Activated CD4-positive, alpha-beta memory T cell treated with anti-CD3 and anti-CD28 coated beads, Interleukin-2, amount 10 ng/mL, durations not matched to agents 7 days and 5 days (primary cell): ENCODE measurements around the gene SHISAL1. TPM values are rescaled to one million over a fixed set of nuclear protein-coding genes. Genes with fewer than 3 reads are reported as not detected.

Source experiments
- CTCF ChIA-PET: fragments of 350-600 bp; sonication (Branson Sonifier 250); formaldehyde crosslinking; loops from one replicate; lab custom pipeline; 2021; ENCODE audit warnings: antibody characterized with exemption, inconsistent platforms; lab: Charles Lee
- POLR2A ChIA-PET: fragments of 350-600 bp; sonication (Branson Sonifier 250); formaldehyde crosslinking; loops from one replicate; lab custom pipeline; 2021; ENCODE audit warnings: antibody characterized with exemption; lab: Charles Lee
- DNase-seq: peaks from one replicate; pipeline ENCODE4 v3.0.0-alpha.2; 2020
- H3K27ac Mint-ChIP-seq: one replicate; pipeline ENCODE4 v1.8.0; 2021; ENCODE audit warnings: mild to moderate bottlenecking, mixed read lengths
- H3K27me3 Mint-ChIP-seq: one replicate; pipeline ENCODE4 v1.8.0; 2021; ENCODE audit warnings: mixed read lengths
- H3K36me3 Mint-ChIP-seq: one replicate; pipeline ENCODE4 v1.8.0; 2021; ENCODE audit warnings: low read depth, mixed read lengths
- H3K4me1 Mint-ChIP-seq: one replicate; pipeline ENCODE4 v1.8.0; 2021; ENCODE audit warnings: mixed read lengths
- H3K4me3 Mint-ChIP-seq: one replicate; pipeline ENCODE4 v1.8.0; 2021; ENCODE audit warnings: mild to moderate bottlenecking, mixed read lengths
- H3K9me3 Mint-ChIP-seq: one replicate; pipeline ENCODE4 v1.8.0; 2021; ENCODE audit warnings: mixed read lengths
- total RNA-seq, 2 experiments: library from RNA; stranded (reverse); gene quantifications; one replicate each; pipeline ENCODE4 v1.2.3, GENCODE V29; 2021

SHISAL1 gene
- total RNA-seq, 2 experiments from 2014 or later, result not detected

DNA sequence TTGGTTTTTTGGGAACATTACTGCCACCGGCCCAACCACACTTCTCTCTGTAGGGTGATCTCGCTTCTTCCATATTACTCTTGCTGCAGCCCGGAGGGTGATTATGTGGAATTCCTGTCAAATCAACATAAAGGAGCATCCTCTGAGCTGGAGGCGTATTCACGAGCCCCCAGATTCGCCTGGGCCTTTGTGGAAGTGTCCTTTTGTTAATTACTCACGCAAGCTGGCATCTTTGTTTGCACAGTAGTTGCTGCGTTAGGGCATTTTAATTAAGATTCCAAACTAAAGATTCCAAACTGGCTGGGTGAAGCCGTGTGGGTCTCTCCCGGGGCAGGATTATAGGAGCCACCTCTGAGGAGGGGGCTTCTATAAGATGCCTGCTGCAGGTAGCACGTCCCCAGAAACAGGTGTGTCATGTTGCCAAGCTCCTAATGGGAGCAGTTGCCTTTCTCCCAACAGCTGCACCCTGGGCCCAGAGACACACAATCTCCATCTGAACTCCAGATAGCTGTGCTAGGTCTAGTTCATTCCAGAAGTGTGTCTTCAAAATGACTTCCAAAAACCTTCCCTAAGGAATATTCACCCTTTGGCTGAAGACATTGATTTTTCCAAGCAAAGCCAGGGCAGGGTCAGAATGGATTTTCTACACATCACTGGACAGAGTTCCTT, 40.9 kb downstream of the SHISAL1 start:
- POLR2A ChIA-PET, result no interaction called here
- Mint-ChIP-seq H3K4me3 (no peak overlapping the region), H3K27ac (no peak overlapping the region), H3K9me3 (no peaks in the 10 kb centered on the region), H3K36me3 (no peaks in the 10 kb centered on the region), H3K27me3 (peaks cover 11% of the 10 kb centered on the region), H3K4me1 (no peaks in the 10 kb centered on the region)
- DNase-seq, result no peak
- CTCF ChIA-PET, result no interaction called here

DNA sequence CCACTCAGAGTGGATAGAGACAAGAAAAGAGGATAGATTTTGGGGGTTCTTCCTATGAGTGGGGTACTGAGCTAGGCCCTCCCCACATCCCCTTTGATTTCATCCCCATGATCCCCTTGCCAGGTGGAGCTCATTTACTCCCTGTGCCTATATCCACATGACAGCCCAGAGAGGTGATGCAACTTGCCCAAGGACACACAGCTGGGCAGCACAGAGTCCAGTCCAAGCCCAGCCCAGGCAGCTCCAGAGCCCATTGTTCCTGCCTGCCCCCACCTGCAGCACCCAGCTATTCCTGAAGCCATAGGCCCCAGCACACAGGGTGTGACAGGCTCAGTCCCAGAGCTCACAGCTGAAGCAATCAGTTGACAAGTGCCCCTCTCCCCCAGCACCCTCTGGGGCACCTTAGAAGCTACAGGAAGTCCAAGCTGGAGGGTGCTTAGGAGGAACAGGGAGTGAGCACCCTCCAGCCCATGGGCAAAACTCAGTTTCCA, 41.7 kb downstream of the SHISAL1 start:
- Mint-ChIP-seq H3K4me1 (no peaks in the 10 kb centered on the region), H3K27me3 (peaks cover 7% of the 10 kb centered on the region), H3K9me3 (no peaks in the 10 kb centered on the region), H3K27ac (no peak overlapping the region), H3K4me3 (no peak overlapping the region), H3K36me3 (no peaks in the 10 kb centered on the region)
- ChIA-PET CTCF (no interaction called here), POLR2A (no interaction called here)
- DNase-seq, result no peak

DNA sequence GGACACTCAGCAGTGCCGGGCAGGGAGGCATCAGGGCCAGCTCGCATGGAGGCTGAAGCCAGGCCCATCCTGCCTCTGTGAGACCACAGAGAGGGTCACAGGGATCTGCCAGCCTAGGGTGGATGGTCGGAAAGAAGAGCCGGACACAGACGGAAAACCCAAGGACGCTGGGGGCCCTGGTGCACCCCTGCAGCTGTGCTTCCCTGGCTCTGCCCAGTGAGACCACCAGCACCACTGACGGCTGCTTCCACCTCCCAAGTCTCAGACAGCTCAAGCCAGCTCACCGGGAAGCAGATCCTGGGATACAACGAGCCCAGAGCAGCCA, 42.2 kb downstream of the SHISAL1 start:
- no peak for DNase-seq

DNA sequence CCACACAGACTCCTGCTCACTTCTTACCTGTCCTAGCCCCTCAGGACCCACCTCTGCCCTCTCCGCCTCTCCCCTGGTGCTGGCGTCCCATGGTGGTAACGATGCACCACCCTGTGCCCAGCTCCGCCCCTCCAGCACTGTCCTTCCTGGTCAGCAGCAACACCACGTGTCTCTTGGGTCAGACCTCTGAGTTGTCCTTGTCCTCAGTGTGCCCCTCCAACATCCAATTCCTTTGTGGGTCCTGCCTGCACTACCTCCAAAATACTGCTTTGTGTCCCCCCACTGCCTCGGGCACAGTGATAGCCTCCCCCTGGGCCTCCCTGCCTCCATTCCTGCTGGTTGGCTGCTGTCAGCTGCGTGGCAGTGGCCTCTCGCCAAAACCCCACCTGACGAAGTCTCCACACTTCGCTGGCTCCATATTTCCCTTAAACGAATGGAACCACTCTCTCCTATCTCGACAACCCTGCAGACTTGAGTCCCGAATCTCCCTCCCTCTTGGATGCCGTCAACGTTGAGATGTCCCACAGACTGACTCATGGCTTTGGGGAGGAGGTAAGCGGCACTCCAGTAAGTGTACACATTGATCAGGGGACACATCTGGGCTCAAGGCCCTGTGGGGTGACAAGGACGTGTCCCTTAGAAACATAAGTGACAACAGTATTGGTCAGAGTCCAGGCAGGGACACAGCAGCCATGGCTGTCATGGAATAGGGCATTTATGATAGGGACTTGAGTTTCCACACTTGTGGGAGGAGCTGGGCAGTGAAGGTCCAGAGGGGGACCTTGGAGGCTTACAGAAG, 42.8 kb downstream of the SHISAL1 start:
- no peak overlapping the region for H3K4me3 Mint-ChIP-seq
- H3K9me3 Mint-ChIP-seq, result no peaks in the 10 kb centered on the region
- peaks cover 4% of the 10 kb centered on the region for H3K27me3 Mint-ChIP-seq
- no peaks in the 10 kb centered on the region for H3K36me3 Mint-ChIP-seq
- POLR2A ChIA-PET, result no interaction called here
- CTCF ChIA-PET, result no interaction called here
- DNase-seq, result no peak
- H3K27ac Mint-ChIP-seq, result no peak overlapping the region
- no peaks in the 10 kb centered on the region for H3K4me1 Mint-ChIP-seq

More for the DNA sequence above, 42.2 kb downstream of the SHISAL1 start:
- no peaks in the 10 kb centered on the region for H3K9me3 Mint-ChIP-seq
- POLR2A ChIA-PET, result no interaction called here
- no peaks in the 10 kb centered on the region for H3K4me1 Mint-ChIP-seq
- H3K36me3 Mint-ChIP-seq, result no peaks in the 10 kb centered on the region
- CTCF ChIA-PET, result no interaction called here
- no peak overlapping the region for H3K27ac Mint-ChIP-seq
- peaks cover 4% of the 10 kb centered on the region for H3K27me3 Mint-ChIP-seq
- no peak overlapping the region for H3K4me3 Mint-ChIP-seq

DNA sequence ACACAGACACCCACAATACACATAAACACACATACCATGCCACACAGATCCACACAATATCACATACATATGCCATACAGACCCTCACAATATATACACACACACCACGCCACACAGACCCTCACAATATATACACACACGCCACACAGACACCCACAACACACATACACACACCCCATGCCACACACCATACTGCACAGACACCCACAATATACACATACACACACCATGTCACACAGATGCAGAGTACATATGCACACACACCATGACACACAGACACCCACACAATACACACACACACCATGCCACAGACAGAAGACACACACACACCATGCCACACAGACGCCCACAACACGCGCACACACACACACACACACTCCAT, 43.6 kb downstream of the SHISAL1 start:
- Mint-ChIP-seq H3K9me3 (no peaks in the 10 kb centered on the region), H3K4me1 (no peaks in the 10 kb centered on the region), H3K4me3 (no peak overlapping the region), H3K36me3 (no peaks in the 10 kb centered on the region), H3K27ac (no peak overlapping the region), H3K27me3 (peaks cover 2% of the 10 kb centered on the region)
- no peak for DNase-seq
- POLR2A ChIA-PET, result no interaction called here
- CTCF ChIA-PET, result no interaction called here

DNA sequence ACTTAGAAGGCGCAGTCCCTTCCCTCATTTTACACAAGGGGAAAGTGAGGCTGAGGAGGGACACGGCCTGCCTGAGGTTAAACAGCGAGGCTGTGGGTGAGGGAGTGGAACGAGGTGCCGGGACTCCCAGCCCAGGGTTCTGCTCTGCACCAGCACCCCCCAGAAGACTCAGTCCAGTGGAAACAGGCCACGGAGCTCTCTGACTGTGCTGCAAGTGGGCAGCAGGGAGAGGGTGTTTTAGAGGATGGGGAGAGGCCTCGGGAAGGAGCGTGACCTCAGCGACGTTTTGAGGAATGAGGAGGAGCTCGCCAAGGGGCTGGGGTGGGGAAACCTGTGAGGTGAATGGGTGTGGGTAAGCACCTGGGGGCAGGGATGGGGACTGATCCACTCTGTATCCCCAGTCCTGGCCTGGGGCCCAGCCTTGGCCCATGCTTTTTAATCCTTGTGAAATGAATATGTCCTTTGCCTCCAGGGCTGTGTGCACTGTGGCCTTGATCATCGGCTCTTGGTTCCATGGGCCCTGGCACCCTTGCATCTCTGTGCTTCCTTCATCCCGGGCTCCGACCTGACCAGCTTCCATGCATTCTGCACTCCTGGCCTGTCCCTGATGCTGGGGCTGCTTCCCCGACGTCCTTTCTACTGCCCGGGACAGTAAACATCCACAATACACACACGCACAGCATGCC, 44.2 kb downstream of the SHISAL1 start:
- Mint-ChIP-seq H3K9me3 (no peaks in the 10 kb centered on the region), H3K4me3 (no peak overlapping the region), H3K27ac (no peak overlapping the region), H3K36me3 (no peaks in the 10 kb centered on the region), H3K4me1 (no peaks in the 10 kb centered on the region), H3K27me3 (peaks cover 1% of the 10 kb centered on the region)
- ChIA-PET CTCF (no interaction called here), POLR2A (no interaction called here)
- DNase-seq, result no peak

DNA sequence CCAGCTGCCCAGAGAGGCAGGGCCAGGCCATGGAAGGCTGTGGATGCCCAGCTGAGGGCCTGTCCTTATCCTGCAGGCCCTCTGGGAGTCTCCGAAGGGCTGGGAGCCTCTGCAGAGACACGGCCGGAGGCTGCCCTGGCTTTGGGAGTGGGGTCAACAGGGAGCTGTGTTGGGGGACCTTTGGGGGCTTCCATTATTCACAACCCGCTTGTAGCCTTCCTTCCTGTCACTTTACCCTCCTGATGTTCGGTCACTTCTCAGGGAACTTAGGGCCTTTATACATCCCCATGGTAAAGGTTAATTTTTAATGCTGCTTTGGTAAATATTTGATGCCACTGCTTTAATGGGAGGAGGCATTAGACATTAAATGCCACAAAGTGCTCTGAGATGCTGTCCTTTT, 44.9 kb downstream of the SHISAL1 start:
- H3K27me3 Mint-ChIP-seq, result no peaks in the 10 kb centered on the region
- ChIA-PET POLR2A (no interaction called here), CTCF (no interaction called here)
- H3K36me3 Mint-ChIP-seq, result no peaks in the 10 kb centered on the region
- H3K4me3 Mint-ChIP-seq, result no peak overlapping the region
- no peaks in the 10 kb centered on the region for H3K4me1 Mint-ChIP-seq
- no peaks in the 10 kb centered on the region for H3K9me3 Mint-ChIP-seq
- DNase-seq, result no peak
- H3K27ac Mint-ChIP-seq, result no peak overlapping the region

DNA sequence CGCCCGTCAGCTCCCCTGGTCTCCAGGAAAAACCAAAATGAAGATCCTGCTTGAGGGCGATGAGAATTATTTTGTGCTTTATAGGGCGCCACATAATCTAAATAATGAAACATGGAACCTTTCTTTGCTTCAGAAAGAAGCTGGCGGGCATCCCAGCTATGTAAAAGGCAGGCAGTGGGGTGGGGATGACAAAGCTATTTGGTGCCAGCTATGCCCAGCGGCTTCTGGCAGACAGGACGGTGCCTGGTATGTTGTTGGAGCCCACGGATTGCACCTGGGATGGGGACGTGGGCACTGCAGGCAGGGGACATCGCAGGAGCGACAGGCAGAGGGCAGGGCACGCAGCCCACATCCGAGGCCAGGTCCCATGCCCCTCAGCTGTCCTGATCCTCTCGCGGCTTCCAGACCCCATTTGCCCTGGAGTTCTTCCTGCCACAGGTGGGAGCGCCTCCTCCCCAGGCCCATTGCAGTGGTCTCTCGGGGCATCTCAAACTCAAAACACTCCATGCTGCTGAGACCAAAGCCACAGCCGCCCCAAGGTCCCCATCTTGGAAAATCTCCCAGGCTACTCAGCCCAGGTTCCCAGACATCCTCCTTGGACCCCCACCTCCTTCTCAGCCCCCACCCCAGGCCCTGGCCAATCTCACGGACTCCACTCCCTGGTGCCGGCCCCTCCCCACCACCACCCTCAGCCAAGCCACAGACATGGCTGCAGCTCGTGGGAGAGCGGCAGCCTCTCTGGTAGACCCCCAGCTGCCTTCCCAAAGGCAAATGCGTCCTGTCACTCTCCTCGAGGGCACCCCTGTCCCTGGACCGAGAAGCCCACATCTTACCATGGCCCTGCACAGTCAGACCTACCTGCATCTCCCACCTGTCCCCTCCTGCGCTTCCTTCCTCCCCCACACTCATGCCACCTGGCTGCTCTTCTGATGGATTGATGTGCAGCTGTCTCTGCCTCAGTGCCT, 45.7 kb downstream of the SHISAL1 start:
- ChIA-PET CTCF (no interaction called here), POLR2A (no interaction called here)
- no peaks in the 10 kb centered on the region for H3K9me3 Mint-ChIP-seq
- H3K36me3 Mint-ChIP-seq, result no peaks in the 10 kb centered on the region
- H3K4me1 Mint-ChIP-seq, result no peaks in the 10 kb centered on the region
- H3K27ac Mint-ChIP-seq, result no peak overlapping the region
- H3K4me3 Mint-ChIP-seq, result no peak overlapping the region
- H3K27me3 Mint-ChIP-seq, result no peaks in the 10 kb centered on the region
- no peak for DNase-seq

DNA sequence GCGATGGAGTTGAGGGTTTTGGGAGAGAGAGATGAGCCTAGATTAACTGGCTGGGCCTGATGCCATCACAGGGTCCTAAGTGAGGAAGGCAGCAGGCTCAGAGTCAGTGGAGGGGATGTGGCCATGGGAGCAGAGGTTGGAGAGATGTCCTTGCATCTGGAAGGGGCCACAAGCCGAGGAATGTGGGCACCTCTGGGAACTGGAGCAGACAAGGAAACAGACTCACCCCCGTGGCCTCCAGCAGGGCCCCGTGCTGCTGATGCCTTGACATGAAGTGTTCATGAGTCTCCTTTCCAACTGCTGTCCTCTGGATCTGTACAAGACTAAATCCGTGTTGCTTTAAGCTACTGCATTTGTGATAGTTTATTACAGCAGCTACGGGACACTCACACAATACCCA, 49.2 kb downstream of the SHISAL1 start:
- Mint-ChIP-seq H3K27me3 (peaks cover 1% of the 10 kb centered on the region), H3K4me3 (no peak overlapping the region)
- CTCF ChIA-PET, result no interaction called here

DNA sequence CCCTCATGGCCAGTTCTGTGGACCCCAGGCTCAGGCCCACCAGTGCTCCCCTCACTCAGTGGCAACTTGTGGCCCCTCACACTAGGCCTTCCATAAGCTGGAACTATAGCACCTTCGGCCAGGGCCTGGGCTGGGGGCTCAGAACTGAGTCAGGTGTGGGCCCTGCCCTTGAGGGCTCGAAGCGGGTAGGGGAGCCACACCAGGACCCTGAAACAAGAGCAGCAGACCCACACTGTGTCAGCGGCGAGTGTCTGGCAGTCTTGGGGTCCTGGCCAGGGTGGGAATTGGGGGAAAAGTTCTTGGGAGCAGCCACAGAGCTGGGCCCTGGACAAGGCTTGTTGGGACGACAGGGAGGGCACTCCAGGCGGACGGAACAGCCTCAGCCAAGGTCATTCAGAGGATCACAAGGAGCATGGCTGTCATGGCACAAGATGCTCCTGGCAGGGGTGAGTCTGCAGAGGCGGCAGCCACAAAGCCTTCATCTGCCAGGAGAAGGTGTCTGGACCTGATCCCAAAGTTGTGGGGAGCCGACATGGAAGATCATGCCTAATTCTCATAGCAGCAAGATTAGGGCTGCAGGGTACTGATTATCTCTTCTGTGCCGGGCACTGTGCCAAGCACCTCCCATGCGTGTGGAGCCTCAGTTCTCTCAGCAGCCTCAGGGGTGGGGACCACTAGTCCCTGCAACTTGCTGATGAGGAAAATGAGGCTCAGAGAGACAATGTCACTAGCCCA, 50.7 kb downstream of the SHISAL1 start:
- no peak overlapping the region for H3K27ac Mint-ChIP-seq
- ChIA-PET POLR2A (no interaction called here), CTCF (no interaction called here)
- H3K36me3 Mint-ChIP-seq, result no peaks in the 10 kb centered on the region
- peaks cover 13% of the 10 kb centered on the region for H3K4me1 Mint-ChIP-seq
- no peak overlapping the region for H3K4me3 Mint-ChIP-seq
- H3K27me3 Mint-ChIP-seq, result peaks cover 8% of the 10 kb centered on the region
- H3K9me3 Mint-ChIP-seq, result no peaks in the 10 kb centered on the region
- DNase-seq, result no peak

More for the DNA sequence above, 49.2 kb downstream of the SHISAL1 start:
- no peak overlapping the region for H3K27ac Mint-ChIP-seq
- no peak for DNase-seq
- POLR2A ChIA-PET, result no interaction called here
- no peaks in the 10 kb centered on the region for H3K36me3 Mint-ChIP-seq
- peaks cover 11% of the 10 kb centered on the region for H3K4me1 Mint-ChIP-seq
- no peaks in the 10 kb centered on the region for H3K9me3 Mint-ChIP-seq

DNA sequence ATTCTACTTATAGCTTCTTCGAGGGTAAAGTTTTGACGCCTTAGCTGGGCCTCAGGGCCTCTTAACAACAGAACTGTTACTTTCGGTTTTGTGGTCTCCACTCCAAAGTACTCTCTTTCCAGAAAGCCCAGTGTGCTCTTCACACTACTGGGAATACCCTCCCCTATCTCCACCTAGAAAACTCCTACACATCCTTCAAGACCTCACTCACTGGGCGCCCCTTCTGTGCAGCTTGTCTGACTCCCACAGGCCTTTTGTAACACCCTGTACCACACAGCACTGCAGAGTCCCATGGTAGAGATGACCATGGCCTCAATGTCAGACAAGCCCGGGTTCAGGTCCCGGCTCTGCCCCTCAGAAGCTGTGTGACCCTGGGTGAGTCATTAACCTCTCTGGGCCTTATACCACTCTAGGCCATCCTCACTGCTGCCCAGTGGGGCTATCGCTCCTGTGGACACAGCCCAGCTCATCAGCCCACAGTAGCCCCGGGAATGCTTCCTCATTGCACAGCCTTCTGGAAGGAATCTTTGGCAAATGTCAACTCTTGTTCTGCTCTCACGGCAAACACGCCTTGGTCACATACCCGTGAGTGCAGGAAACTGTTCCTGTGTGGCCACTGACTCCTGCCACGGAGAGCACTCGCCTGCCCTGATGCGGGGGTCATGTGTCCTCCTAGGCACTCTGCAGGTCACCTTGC, 51.4 kb downstream of the SHISAL1 start:
- ChIA-PET CTCF (no interaction called here), POLR2A (no interaction called here)
- H3K4me1 Mint-ChIP-seq, result peaks cover 13% of the 10 kb centered on the region
- no peaks in the 10 kb centered on the region for H3K9me3 Mint-ChIP-seq
- DNase-seq, result no peak
- H3K27ac Mint-ChIP-seq, result no peak overlapping the region
- no peaks in the 10 kb centered on the region for H3K36me3 Mint-ChIP-seq
- no peak overlapping the region for H3K4me3 Mint-ChIP-seq
- peaks cover 15% of the 10 kb centered on the region for H3K27me3 Mint-ChIP-seq
